Measurements from ENCODE around the gene GCHFR. TPM values are rescaled to one million over a fixed set of nuclear protein-coding genes. Genes with fewer than 3 reads are reported as not detected.
A peak's percentile ranks its signal among the peaks of the same experiment; 100 is the strongest.

Gene GCHFR
- total RNA-seq, 1 experiment from 2014 or later: 8.2 TPM

DNA sequence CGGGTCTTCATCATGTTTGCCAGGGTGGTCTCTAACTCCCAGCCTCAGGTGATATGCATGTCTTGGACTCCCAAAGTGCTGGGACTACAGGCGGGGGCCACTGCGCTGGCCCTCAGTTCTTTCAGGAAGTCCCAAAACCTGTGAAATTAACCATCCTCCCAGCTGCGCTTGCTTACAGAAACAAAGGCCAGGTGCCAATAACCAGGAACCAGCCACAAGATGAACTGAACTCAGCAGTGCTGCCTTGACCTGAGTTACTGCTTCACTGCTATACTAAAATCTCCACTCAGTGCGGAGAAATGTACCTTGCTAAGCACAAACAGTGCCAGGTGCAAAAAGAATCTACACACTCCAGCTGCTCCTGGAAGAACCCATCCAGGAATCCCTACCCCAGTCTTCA is 3.9 kb upstream of the GCHFR start:
- peaks cover under 1% of the 10 kb centered on the region for H3K4me1 Mint-ChIP-seq (ENCODE audit: insufficient read depth, unreplicated experiment)
- no peaks in the 10 kb centered on the region for H3K27me3 Mint-ChIP-seq (ENCODE audit: insufficient read depth, unreplicated experiment)
- no peaks in the 10 kb centered on the region for H3K9me3 Mint-ChIP-seq (ENCODE audit: unreplicated experiment)
- intact Hi-C loops (cut with micrococcal nuclease): loop anchor here (10.0 kb wide), 1 partner anchor 165 kb away; the partner anchor contains the start of gene KNL1
- no TSS peak for BruUV-seq (replicated peaks)
- peaks cover 8% of the 10 kb centered on the region for H3K36me3 Mint-ChIP-seq (ENCODE audit: insufficient read depth, unreplicated experiment)
- no peak overlapping the region for H3K4me3 Mint-ChIP-seq (ENCODE audit: unreplicated experiment)
- POLR2A ChIA-PET: interaction anchor here (0.7 to 0.9 kb wide), 2 partner anchors 10 to 167 kb away, joined by 3 to 5 read pairs; partner anchors contain the start of gene C15orf62
- CTCF ChIA-PET: interaction anchor here (0.7 kb wide), 1 partner anchor 171 kb away, joined by 3 read pairs; no protein-coding TSS in a partner anchor
- TF ChIP-seq, protein P1, sequence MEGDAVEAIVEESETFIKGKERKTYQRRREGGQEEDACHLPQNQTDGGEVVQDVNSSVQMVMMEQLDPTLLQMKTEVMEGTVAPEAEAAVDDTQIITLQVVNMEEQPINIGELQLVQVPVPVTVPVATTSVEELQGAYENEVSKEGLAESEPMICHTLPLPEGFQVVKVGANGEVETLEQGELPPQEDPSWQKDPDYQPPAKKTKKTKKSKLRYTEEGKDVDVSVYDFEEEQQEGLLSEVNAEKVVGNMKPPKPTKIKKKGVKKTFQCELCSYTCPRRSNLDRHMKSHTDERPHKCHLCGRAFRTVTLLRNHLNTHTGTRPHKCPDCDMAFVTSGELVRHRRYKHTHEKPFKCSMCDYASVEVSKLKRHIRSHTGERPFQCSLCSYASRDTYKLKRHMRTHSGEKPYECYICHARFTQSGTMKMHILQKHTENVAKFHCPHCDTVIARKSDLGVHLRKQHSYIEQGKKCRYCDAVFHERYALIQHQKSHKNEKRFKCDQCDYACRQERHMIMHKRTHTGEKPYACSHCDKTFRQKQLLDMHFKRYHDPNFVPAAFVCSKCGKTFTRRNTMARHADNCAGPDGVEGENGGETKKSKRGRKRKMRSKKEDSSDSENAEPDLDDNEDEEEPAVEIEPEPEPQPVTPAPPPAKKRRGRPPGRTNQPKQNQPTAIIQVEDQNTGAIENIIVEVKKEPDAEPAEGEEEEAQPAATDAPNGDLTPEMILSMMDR (IDR thresholded peaks at IDR 0.05; ENCODE audit: unreplicated experiment): no peak
- DNase-seq (ENCODE audit: unreplicated experiment): no peak
- H3K27ac Mint-ChIP-seq (ENCODE audit: low read depth, unreplicated experiment): no peak overlapping the region

DNA sequence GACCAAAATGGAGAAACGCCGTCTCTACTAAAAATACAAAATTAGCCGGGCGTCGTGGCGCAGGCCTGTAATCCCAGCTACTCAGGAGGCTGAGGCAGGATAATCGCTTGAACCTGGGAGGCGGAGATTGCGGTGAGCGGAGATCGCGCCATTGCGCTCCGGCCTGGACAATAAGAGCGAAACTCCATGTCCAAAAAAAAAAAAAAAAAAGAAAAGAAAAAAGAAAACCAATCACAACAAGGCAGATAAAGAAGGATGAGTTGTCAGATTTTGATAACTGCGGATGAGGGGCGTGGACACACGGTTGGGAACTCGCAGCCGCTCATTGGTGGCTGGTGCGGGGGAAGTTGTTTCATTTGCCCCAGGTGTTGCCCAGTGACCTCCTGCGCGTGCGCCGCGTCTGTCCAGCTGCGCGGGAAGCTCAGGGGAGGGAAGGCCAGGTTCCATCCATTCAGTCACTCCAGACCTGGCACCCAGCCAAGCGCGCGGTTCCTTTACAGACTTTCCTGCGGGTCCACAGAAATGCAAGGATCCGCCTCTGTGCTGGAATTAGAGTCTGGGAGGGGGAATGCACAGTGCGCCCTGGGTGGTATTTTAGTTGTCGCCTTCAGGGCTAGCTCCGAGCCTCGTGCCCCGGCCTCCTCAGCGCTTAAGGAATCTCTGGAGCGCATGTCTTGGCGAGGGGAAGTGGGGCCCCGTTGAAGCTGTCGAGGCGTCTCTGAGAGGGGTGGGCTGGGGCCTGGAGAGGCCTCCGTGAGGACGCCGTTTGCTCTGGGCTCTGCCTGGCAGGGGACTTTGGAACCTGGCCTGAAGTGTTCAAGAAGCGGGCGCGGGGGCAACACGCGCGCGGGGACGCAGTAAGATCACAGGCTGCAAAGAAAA is 708 bp upstream of the GCHFR start:
- Mint-ChIP-seq H3K4me3 (ENCODE audit: unreplicated experiment) (peak overlapping the region; percentile 68), H3K9me3 (ENCODE audit: unreplicated experiment) (no peaks in the 10 kb centered on the region), H3K27me3 (ENCODE audit: insufficient read depth, unreplicated experiment) (no peaks in the 10 kb centered on the region), H3K27ac (ENCODE audit: low read depth, unreplicated experiment) (no peak overlapping the region), H3K36me3 (ENCODE audit: insufficient read depth, unreplicated experiment) (peaks cover 28% of the 10 kb centered on the region), H3K4me1 (ENCODE audit: insufficient read depth, unreplicated experiment) (peaks cover 19% of the 10 kb centered on the region)
- DNase-seq (ENCODE audit: unreplicated experiment): peak; percentile 70
- no TSS peak for BruUV-seq (replicated peaks)
- TF ChIP-seq, protein P1 (IDR thresholded peaks at IDR 0.05; ENCODE audit: unreplicated experiment): no peak
- intact Hi-C loops (cut with micrococcal nuclease): loop anchor here (10.0 kb wide), 1 partner anchor 168 kb away; the partner anchor contains the start of gene KNL1
- ChIA-PET POLR2A (interaction anchor here (0.7 to 4.2 kb wide), 6 partner anchors 14 to 583 kb away, joined by 3 to 28 read pairs (median 4); partner anchors contain the start of genes RAD51, SPINT1 and VPS18), CTCF (interaction anchor here (0.6 to 1.5 kb wide), 4 partner anchors 16 to 65 kb away, joined by 3 read pairs; partner anchors contain the start of gene DNAJC17)

DNA sequence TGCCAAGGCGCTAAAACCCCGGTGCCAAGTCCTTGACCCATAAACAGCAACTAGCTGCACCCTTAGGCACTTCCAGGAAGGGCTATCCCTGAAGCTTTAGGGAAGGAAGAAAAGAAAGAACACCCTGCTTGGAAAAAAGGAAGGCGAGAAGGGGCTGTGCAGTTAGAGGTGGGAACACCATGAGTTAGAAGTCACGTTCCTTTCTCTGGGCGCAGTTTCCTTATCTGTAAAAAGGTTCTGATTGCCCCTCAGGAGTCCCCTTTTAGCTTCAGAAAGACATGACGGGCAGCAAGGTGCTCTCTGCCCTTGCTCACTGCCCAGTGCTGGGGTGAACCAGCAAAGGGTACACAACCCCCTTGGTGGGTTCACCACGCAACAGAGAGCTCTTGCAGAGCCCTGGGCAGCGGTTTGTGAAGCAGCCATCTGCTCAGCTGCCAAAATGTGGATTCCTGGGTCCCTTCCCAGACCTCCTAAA is 798 bp downstream of the GCHFR start:
- CTCF ChIA-PET: interaction anchor here (0.6 to 0.7 kb wide), 4 partner anchors 20 to 177 kb away, joined by 3 to 4 read pairs (median 3); no protein-coding TSS in a partner anchor
- TSS peak; percentile 13 for BruUV-seq (replicated peaks)
- Mint-ChIP-seq H3K4me3 (ENCODE audit: unreplicated experiment) (peak overlapping the region; percentile 68), H3K27me3 (ENCODE audit: insufficient read depth, unreplicated experiment) (no peaks in the 10 kb centered on the region), H3K4me1 (ENCODE audit: insufficient read depth, unreplicated experiment) (peaks cover 31% of the 10 kb centered on the region), H3K27ac (ENCODE audit: low read depth, unreplicated experiment) (peak overlapping the region; percentile 88), H3K36me3 (ENCODE audit: insufficient read depth, unreplicated experiment) (peaks cover 37% of the 10 kb centered on the region), H3K9me3 (ENCODE audit: unreplicated experiment) (no peaks in the 10 kb centered on the region)
- intact Hi-C loops (cut with micrococcal nuclease): loop anchor here (10.0 kb wide), 1 partner anchor 170 kb away; the partner anchor contains the start of gene KNL1
- POLR2A ChIA-PET: interaction anchor here (0.6 to 4.2 kb wide), 13 partner anchors 9 to 961 kb away, joined by 3 to 28 read pairs (median 4); partner anchors contain the start of genes DNAJC17, RAD51, RMDN3 and SPINT1
- DNase-seq (ENCODE audit: unreplicated experiment): peak; percentile 31
- TF ChIP-seq, protein P1 (IDR thresholded peaks at IDR 0.05; ENCODE audit: unreplicated experiment): no peak

Data from MCF 10A (cell line).